ENCODE results near the gene PINK1. TPM values are rescaled to one million over a fixed set of nuclear protein-coding genes. Genes with fewer than 3 reads are reported as not detected.

The PINK1 gene
- total RNA-seq, 1 donor from 2014 or later = 16.5 TPM

DNA sequence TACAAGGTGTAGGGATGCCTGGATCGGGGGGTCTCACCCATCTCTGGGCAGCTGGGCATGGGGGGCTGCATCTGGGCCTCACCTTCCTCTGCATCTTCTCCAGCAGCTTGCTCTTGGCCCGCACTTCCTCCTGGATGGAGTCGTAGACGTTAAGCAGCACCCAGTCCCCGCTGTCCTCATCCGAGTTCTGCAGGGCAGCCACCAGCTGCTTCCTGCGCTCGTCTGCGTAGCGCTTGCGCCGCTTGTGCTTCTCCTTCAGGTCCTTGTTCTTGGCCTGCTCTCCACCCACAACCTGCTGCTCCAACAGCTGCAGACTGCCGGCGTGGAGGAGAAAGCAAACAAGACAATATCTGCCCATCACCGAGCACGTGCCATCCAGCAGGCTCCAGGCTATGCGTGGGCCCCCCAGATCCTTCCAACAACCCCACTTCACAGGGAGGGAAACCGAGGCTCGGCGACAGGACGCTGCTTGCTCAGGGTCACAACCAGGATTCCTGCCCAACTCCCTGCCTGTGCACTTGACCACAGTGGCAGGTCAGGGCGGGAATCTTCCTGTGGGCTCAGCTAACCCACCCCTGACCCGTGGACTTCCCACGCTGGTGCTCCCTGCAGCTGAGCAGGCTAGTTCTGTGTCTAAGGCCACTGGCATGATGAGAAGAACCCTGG lies 49.4 kb downstream of the PINK1 start:
- no peak for DNase-seq (ENCODE audit: low read depth, low spot score)
- Mint-ChIP-seq H3K4me1 (no peaks in the 10 kb centered on the region), H3K27ac (ENCODE audit: unreplicated experiment) (no peak overlapping the region), H3K27me3 (ENCODE audit: low read depth) (no peaks in the 10 kb centered on the region), H3K36me3 (ENCODE audit: low read depth) (no peaks in the 10 kb centered on the region), H3K4me3 (no peak overlapping the region), H3K9me3 (no peaks in the 10 kb centered on the region)
- TF ChIP-seq, protein P1, sequence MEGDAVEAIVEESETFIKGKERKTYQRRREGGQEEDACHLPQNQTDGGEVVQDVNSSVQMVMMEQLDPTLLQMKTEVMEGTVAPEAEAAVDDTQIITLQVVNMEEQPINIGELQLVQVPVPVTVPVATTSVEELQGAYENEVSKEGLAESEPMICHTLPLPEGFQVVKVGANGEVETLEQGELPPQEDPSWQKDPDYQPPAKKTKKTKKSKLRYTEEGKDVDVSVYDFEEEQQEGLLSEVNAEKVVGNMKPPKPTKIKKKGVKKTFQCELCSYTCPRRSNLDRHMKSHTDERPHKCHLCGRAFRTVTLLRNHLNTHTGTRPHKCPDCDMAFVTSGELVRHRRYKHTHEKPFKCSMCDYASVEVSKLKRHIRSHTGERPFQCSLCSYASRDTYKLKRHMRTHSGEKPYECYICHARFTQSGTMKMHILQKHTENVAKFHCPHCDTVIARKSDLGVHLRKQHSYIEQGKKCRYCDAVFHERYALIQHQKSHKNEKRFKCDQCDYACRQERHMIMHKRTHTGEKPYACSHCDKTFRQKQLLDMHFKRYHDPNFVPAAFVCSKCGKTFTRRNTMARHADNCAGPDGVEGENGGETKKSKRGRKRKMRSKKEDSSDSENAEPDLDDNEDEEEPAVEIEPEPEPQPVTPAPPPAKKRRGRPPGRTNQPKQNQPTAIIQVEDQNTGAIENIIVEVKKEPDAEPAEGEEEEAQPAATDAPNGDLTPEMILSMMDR (conservative IDR thresholded peaks at IDR 0.05) = no peak

- Mint-ChIP-seq H3K27ac (ENCODE audit: unreplicated experiment) (peak overlapping the region; percentile 81), H3K4me1 (no peaks in the 10 kb centered on the region), H3K4me3 (no peak overlapping the region), H3K27me3 (ENCODE audit: low read depth) (no peaks in the 10 kb centered on the region), H3K9me3 (no peaks in the 10 kb centered on the region), H3K36me3 (ENCODE audit: low read depth) (no peaks in the 10 kb centered on the region)
- no peak for DNase-seq (ENCODE audit: low read depth, low spot score)
- TF ChIP-seq, protein P1 (conservative IDR thresholded peaks at IDR 0.05) = no peak
Observed at GRCh38 chr1:20683614-20684013, 50.4 kb downstream of the PINK1 start.

DNA sequence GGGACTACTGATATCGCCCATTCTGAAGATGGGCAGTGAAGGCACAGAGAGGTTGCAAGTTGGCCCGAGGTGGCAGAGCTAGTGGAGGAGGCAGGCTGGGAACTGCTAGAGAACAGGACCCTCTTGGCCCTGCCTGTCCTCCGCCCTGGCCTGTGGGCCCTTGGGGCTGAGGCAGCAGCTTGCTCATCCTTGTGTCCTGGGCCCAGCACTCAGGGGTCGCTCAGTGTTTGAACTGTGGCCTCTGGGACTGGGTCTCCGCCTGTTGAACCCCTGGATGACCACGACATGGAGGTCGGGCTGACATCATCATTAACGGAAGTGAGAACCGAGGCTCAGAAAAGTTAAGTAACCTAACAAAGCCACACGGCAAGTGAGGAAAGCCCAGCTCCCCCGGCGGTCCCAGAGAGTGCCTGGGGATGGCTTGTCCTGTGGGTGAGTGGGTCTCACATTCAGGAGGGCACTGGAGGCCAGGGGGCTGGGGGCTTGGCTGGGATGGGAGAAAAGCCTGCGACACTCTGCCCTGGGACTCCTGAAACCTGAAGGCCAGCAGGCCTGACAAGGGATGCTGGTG lies 50.9 kb downstream of the PINK1 start:
- no peaks in the 10 kb centered on the region for H3K4me1 Mint-ChIP-seq
- H3K27me3 Mint-ChIP-seq (ENCODE audit: low read depth) = no peaks in the 10 kb centered on the region
- no peaks in the 10 kb centered on the region for H3K9me3 Mint-ChIP-seq
- H3K27ac Mint-ChIP-seq (ENCODE audit: unreplicated experiment) = peak overlapping the region; percentile 81
- H3K36me3 Mint-ChIP-seq (ENCODE audit: low read depth) = no peaks in the 10 kb centered on the region
- no peak overlapping the region for H3K4me3 Mint-ChIP-seq
- DNase-seq (ENCODE audit: low read depth, low spot score) = no peak
- TF ChIP-seq, protein P1 (conservative IDR thresholded peaks at IDR 0.05) = no peak

- DNase-seq (ENCODE audit: low read depth, low spot score) = no peak
- Mint-ChIP-seq H3K27me3 (ENCODE audit: low read depth) (no peaks in the 10 kb centered on the region), H3K4me3 (no peak overlapping the region), H3K36me3 (ENCODE audit: low read depth) (no peaks in the 10 kb centered on the region), H3K4me1 (no peaks in the 10 kb centered on the region), H3K9me3 (no peaks in the 10 kb centered on the region), H3K27ac (ENCODE audit: unreplicated experiment) (no peak overlapping the region)
- TF ChIP-seq, protein P1 (conservative IDR thresholded peaks at IDR 0.05) = no peak
Observed at GRCh38 chr1:20684651-20685050, 51.4 kb downstream of the PINK1 start.

GRCh38 chr1:20685099-20685662 lies 51.9 kb downstream of the PINK1 start:
- no peaks in the 10 kb centered on the region for H3K36me3 Mint-ChIP-seq (ENCODE audit: low read depth)
- no peaks in the 10 kb centered on the region for H3K4me1 Mint-ChIP-seq
- TF ChIP-seq, protein P1 (conservative IDR thresholded peaks at IDR 0.05) = no peak
- H3K4me3 Mint-ChIP-seq = no peak overlapping the region
- no peaks in the 10 kb centered on the region for H3K9me3 Mint-ChIP-seq
- no peak for DNase-seq (ENCODE audit: low read depth, low spot score)
- peak overlapping the region; percentile 67 for H3K27ac Mint-ChIP-seq (ENCODE audit: unreplicated experiment)
- no peaks in the 10 kb centered on the region for H3K27me3 Mint-ChIP-seq (ENCODE audit: low read depth)
